OCI-LY1 (cell line): ENCODE data around the gene TRAPPC10.

ENCODE experiments used
- EZH2 ChIP-seq: fragments of 200-600 bp; sonication (generic), shearing (Covaris generic); IDR thresholded peaks from 2 replicates; pipeline ENCODE4 v1.8.0; 2017; ENCODE audit warnings: borderline replicate concordance, mixed run types, mild to moderate bottlenecking, antibody characterized with exemption, low read length, moderate library complexity, mixed read lengths
- TF ChIP-seq, protein P1 (sequence below): fragments of 200-600 bp; sonication (generic), shearing (Covaris generic); IDR thresholded peaks from 2 replicates; pipeline ENCODE4 v1.5.1; 2017; ENCODE audit warnings: mild to moderate bottlenecking, antibody characterized with exemption, low read length, moderate library complexity, mixed read lengths

DNA sequence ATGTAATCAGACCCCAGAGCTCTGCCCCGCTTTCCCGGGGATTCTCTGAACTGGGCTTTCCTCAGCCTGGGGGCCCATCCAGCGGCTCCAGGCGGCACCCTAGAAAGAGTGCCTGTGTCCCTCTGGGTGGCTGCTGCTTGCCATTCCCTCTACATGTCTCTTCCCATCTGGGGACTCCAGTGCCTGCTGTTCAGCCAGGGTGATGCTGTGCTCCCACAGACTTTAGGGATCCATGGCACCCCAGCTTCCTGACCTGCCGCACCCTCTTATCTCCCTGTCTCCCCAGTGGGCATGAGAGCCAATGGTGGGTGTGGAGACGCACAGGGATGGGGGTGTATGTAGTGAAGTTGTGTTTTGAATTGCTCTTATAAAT is 16.2 kb downstream of the TRAPPC10 start:
- TF ChIP-seq, protein P1, sequence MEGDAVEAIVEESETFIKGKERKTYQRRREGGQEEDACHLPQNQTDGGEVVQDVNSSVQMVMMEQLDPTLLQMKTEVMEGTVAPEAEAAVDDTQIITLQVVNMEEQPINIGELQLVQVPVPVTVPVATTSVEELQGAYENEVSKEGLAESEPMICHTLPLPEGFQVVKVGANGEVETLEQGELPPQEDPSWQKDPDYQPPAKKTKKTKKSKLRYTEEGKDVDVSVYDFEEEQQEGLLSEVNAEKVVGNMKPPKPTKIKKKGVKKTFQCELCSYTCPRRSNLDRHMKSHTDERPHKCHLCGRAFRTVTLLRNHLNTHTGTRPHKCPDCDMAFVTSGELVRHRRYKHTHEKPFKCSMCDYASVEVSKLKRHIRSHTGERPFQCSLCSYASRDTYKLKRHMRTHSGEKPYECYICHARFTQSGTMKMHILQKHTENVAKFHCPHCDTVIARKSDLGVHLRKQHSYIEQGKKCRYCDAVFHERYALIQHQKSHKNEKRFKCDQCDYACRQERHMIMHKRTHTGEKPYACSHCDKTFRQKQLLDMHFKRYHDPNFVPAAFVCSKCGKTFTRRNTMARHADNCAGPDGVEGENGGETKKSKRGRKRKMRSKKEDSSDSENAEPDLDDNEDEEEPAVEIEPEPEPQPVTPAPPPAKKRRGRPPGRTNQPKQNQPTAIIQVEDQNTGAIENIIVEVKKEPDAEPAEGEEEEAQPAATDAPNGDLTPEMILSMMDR: no peak
- no peak for TF ChIP-seq EZH2
